KMS-11 (cell line): ENCODE data around the gene WDR86.

Experiments used
- H2AFZ ChIP-seq: fragments of 200-600 bp; sonication (generic); 2 replicates; pipeline ENCODE4 v1.6.1; 2016; ENCODE audit warnings: antibody characterized with exemption, mixed run types, low read depth
- H3K27ac ChIP-seq: fragments of 200-600 bp; sonication (generic); 2 replicates; pipeline ENCODE4 v1.6.1; 2016; ENCODE audit warnings: mild to moderate bottlenecking, mixed run types
- H3K27me3 ChIP-seq: fragments of 200-600 bp; sonication (generic); 2 replicates; pipeline ENCODE4 v1.6.1; 2017; ENCODE audit warnings: mild to moderate bottlenecking, low read depth, mixed run types, moderate library complexity; ENCODE audit not compliant: insufficient read depth
- H3K36me3 ChIP-seq: fragments of 200-600 bp; sonication (generic); 2 replicates; pipeline ENCODE4 v1.6.1; 2017; ENCODE audit warnings: mild to moderate bottlenecking, mixed run types; ENCODE audit not compliant: insufficient read depth
- H3K4me1 ChIP-seq: fragments of 200-600 bp; sonication (generic); 2 replicates; pipeline ENCODE4 v1.6.1; 2016; ENCODE audit warnings: mild to moderate bottlenecking, low read depth, mixed run types; ENCODE audit not compliant: poor library complexity, severe bottlenecking
- H3K4me2 ChIP-seq: fragments of 200-600 bp; sonication (generic); 2 replicates; pipeline ENCODE4 v1.7.0; 2016; ENCODE audit warnings: mild to moderate bottlenecking, mixed run types
- H3K4me3 ChIP-seq: fragments of 200-600 bp; sonication (generic); IDR thresholded peaks from 2 replicates; pipeline ENCODE4 v1.6.1; 2017; ENCODE audit warnings: low read depth, low read length, mixed read lengths; ENCODE audit not compliant: insufficient read depth
- H3K79me2 ChIP-seq: fragments of 200-600 bp; sonication (generic); 2 replicates; pipeline ENCODE4 v1.6.1; 2016; ENCODE audit warnings: low read depth, mixed run types; ENCODE audit not compliant: insufficient read depth
- H3K9ac ChIP-seq: fragments of 200-600 bp; sonication (generic); 2 replicates; pipeline ENCODE4 v1.6.1; 2016; ENCODE audit warnings: mild to moderate bottlenecking, mixed run types
- H4K20me1 ChIP-seq: fragments of 200-600 bp; sonication (generic); 2 replicates; pipeline ENCODE4 v1.6.1; 2016; ENCODE audit warnings: mild to moderate bottlenecking, mixed run types; ENCODE audit not compliant: insufficient read depth
- CTCF ChIP-seq: fragments of 200-600 bp; sonication (generic); conservative IDR thresholded peaks from 2 replicates; pipeline ENCODE4 v1.6.1; 2017; ENCODE audit warnings: low read depth, mild to moderate bottlenecking, antibody characterized with exemption, low read length, moderate library complexity, mixed read lengths

Gene WDR86

GRCh38 chr7:151444632-151445031 is 34.8 kb upstream of the WDR86 start:
- Histone ChIP-seq H4K20me1 (no peaks in the 10 kb centered on the region), H3K4me3 (no peak overlapping the region), H3K79me2 (no peaks in the 10 kb centered on the region), H3K4me1 (no peaks in the 10 kb centered on the region), H3K27me3 (no peaks in the 10 kb centered on the region), H3K9ac (no peak overlapping the region), H3K36me3 (no peaks in the 10 kb centered on the region), H3K27ac (no peak overlapping the region), H3K4me2 (no peak overlapping the region), H2AFZ (no peak overlapping the region)
- no peak for TF ChIP-seq CTCF

- Histone ChIP-seq H3K9ac (no peak overlapping the region), H3K4me2 (no peak overlapping the region), H3K79me2 (no peaks in the 10 kb centered on the region), H3K4me3 (no peak overlapping the region), H4K20me1 (no peaks in the 10 kb centered on the region), H3K27me3 (no peaks in the 10 kb centered on the region), H3K36me3 (no peaks in the 10 kb centered on the region), H3K4me1 (no peaks in the 10 kb centered on the region), H3K27ac (no peak overlapping the region), H2AFZ (no peak overlapping the region)
- no peak for TF ChIP-seq CTCF
These were observed 33.1 kb upstream of the WDR86 start for GRCh38 chr7:151442776-151443496.

GRCh38 chr7:151440799-151441445 is 31.1 kb upstream of the WDR86 start:
- H3K4me2 ChIP-seq = no peak overlapping the region
- no peak overlapping the region for H3K4me3 ChIP-seq
- no peaks in the 10 kb centered on the region for H3K79me2 ChIP-seq
- H3K9ac ChIP-seq = no peak overlapping the region
- no peak overlapping the region for H3K27ac ChIP-seq
- H3K4me1 ChIP-seq = no peaks in the 10 kb centered on the region
- H3K27me3 ChIP-seq = no peaks in the 10 kb centered on the region
- TF ChIP-seq CTCF = no peak
- H4K20me1 ChIP-seq = no peaks in the 10 kb centered on the region
- H2AFZ ChIP-seq = no peak overlapping the region
- no peaks in the 10 kb centered on the region for H3K36me3 ChIP-seq

DNA sequence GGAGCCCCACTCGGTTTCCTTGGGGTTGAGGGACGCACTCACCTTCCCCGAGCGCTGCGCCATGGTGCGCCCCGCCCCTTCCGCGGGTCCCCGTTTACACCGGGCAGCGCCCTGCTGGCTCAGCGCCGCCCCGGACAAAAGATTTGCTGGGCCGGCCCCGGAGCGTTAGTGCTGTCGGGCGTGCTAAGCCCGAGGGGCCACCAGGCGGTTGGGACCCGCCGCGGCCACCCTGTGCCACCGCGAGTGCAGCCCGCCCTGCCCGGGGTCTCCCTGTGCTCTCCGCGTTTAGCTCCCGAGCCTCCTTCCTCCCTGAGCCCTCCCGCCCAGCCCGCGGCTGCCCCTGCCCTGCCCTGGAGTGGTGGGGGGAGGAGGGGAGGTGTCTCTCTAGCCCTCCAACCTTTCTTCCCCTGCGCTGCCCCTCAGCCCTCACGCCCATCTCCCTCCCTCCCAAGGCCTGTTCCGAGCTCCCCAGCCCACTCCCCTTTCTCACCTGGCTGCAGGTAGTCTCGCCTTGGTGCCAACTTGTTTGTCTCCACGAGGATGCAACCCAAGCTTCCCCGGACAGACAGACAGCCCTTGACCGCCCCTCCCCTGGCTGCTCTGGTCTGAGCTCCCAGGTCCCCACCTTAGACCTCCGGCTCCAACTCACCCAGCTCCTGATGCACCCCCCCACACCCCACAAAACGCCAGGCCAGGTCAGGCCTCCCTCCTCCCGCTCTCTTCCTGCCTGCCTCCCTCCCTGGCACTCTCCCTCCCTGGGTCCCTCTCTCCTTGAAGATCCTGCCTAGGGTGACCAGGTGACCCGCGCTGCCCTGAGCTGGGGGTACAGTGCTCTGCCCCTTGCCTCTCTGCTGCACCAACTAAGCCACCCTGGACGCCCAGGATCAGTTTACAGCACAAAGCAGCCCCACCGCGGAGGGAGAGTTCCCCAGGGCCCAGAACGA is 30.3 kb upstream of the WDR86 start, which contains the start of gene CRYGN:
Gene CRYGN, minus strand, starts transcription at position 287 of the 944 bp plus-strand sequence. Its CDS starts 224 bp downstream, at position 63.
- H3K79me2 ChIP-seq = no peaks in the 10 kb centered on the region
- no peaks in the 10 kb centered on the region for H3K36me3 ChIP-seq
- TF ChIP-seq CTCF = no peak

More for the DNA sequence above, 30.3 kb upstream of the WDR86 start, which contains the start of gene CRYGN:
- H3K4me2 ChIP-seq = no peak within 1 kb of the TSS
- H3K4me1 ChIP-seq = no peaks in the 10 kb centered on the region
- H3K27ac ChIP-seq = no peak within 1 kb of the TSS
- no peak within 1 kb of the TSS for H3K4me3 ChIP-seq
- no peaks in the 10 kb centered on the region for H4K20me1 ChIP-seq
- no peaks in the 10 kb centered on the region for H3K27me3 ChIP-seq
- H3K9ac ChIP-seq = no peak within 1 kb of the TSS
- H2AFZ ChIP-seq = no peak within 1 kb of the TSS
